Hepatocyte (in vitro differentiated cells): ENCODE measurements around the gene FAM171A2.

Source experiments
- EZH2 ChIP-seq: fragments of 200-600 bp; sonication (generic); IDR thresholded peaks from 2 replicates; pipeline ENCODE4 v1.6.1; 2016; ENCODE audit warnings: antibody characterized with exemption, mild to moderate bottlenecking, borderline replicate concordance
- EZH2phosphoT487 ChIP-seq: fragments of 200-600 bp; sonication (generic); IDR thresholded peaks from one replicate; pipeline ENCODE4 v1.6.1; 2018; ENCODE audit warnings: antibody characterized with exemption, mild to moderate bottlenecking, low read depth, moderate library complexity; ENCODE audit not compliant: unreplicated experiment, severe bottlenecking
- TF ChIP-seq, protein P1 (sequence below): fragments of 200-600 bp; sonication (generic); IDR thresholded peaks from 2 replicates; pipeline ENCODE4 v1.5.1; 2016; ENCODE audit warnings: antibody characterized with exemption, mild to moderate bottlenecking; ENCODE audit not compliant: poor library complexity

DNA sequence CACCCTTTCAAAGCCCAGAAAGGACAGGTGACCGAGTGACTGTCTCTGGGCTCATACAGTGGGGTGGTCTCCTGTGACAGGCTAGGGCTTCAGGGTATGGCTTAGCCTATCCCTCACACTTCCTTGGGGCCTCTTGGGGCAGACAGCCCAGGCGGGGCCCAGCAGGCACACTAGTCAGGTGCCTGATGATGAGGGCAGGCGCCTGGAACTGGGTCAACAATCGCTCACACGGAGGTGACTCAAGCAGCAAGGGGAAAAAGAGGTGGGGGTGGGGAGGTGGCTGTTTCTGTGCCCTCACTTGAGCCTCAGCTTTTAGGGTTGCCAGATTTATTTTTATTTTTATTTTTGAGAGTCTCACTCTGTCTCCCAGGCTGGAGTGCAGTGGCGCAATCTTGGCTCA is 25.0 kb downstream of the FAM171A2 start:
- TF ChIP-seq, protein P1, sequence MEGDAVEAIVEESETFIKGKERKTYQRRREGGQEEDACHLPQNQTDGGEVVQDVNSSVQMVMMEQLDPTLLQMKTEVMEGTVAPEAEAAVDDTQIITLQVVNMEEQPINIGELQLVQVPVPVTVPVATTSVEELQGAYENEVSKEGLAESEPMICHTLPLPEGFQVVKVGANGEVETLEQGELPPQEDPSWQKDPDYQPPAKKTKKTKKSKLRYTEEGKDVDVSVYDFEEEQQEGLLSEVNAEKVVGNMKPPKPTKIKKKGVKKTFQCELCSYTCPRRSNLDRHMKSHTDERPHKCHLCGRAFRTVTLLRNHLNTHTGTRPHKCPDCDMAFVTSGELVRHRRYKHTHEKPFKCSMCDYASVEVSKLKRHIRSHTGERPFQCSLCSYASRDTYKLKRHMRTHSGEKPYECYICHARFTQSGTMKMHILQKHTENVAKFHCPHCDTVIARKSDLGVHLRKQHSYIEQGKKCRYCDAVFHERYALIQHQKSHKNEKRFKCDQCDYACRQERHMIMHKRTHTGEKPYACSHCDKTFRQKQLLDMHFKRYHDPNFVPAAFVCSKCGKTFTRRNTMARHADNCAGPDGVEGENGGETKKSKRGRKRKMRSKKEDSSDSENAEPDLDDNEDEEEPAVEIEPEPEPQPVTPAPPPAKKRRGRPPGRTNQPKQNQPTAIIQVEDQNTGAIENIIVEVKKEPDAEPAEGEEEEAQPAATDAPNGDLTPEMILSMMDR = no peak
- TF ChIP-seq EZH2 (no peak), EZH2phosphoT487 (no peak)
